ENCODE measurements around the gene MOB2.
A peak's percentile ranks its signal among the peaks of the same experiment; 100 is the strongest.
"Not testable (repeated sequence)": the region's sequence is repeated elsewhere in the genome, so short reads cannot be mapped to it uniquely, and the experiment has no call there.

Gene MOB2

DNA sequence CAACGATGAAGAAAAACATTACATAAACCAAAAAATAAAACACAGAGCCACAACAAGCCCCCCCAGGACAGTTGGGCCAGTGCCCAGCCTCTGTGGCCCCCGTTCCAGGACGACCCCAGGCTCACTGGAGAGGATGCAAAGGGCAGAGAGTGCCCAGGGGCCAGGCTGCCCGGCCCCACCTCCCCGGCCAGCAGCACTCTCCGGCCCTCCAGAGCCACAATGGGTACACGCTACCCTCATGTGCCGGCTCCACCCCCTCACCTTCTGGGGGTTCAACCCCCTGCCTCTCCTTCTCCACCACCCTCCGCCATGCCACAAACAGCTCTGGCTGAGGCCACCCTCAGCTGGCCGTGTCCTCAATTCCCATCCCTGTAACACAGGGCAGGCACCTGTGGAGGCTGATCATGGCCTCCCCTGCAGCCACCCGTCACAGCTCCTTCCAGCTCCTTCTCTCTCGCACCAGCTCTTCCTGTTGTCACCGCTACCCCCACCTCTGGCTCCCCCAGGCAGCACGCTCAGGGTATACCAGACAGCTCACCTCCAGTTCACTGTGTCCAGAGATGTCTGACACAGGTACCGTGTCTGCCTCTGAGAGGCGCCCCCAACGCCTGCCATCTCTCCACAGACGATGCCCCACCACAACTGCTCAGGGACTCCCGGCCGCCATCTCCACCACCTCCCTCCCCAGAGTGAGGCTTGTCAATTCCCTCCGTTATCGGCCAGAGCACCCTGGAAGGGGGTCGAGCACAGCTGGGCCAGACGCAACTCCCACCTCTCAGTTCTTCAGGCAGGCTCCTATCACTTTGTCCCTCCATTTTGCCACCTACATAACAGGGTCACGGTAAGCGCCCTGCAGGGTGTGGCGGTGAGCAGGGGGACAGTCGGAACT lies 30.8 kb upstream of the MOB2 start:
- no peak for DNase-seq

DNA sequence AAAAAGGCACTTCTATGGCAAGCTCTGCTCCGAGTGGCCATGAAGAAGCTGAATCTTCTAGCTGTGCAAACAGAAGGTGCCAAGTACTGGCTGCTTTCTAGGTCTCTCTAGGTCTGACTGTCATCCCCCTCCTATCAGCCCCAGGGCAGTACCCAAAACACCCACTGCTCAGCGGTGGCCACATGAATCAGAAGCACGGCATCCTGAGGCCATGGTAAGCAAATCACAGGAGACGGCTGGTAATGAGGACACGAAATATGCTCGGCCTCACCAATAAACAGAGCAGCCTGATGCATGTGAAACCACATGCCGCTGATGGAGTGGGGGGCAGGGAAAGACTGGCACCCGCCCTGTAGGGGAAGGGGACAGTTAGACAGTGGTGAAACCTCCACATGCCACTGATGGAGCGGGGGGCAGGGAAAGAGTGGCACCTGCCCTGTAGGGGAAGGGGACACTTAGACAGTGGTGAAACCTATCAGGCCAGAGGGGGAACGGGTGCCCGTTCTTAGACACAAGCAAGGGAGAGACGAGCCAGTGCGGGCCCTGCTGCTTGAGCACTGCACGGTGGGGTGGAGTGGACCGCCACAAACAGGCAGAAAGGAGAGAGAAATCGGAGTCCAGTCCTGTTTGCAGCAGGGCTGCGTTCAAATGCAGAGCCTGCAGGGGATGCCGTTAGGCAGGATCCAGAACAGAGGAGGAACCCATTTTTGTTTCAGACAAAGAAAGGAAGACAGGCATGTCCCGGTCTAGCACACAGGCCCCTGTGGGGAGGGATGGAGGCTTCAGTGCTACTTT lies 29.9 kb upstream of the MOB2 start:
- DNase-seq: no peak

DNA sequence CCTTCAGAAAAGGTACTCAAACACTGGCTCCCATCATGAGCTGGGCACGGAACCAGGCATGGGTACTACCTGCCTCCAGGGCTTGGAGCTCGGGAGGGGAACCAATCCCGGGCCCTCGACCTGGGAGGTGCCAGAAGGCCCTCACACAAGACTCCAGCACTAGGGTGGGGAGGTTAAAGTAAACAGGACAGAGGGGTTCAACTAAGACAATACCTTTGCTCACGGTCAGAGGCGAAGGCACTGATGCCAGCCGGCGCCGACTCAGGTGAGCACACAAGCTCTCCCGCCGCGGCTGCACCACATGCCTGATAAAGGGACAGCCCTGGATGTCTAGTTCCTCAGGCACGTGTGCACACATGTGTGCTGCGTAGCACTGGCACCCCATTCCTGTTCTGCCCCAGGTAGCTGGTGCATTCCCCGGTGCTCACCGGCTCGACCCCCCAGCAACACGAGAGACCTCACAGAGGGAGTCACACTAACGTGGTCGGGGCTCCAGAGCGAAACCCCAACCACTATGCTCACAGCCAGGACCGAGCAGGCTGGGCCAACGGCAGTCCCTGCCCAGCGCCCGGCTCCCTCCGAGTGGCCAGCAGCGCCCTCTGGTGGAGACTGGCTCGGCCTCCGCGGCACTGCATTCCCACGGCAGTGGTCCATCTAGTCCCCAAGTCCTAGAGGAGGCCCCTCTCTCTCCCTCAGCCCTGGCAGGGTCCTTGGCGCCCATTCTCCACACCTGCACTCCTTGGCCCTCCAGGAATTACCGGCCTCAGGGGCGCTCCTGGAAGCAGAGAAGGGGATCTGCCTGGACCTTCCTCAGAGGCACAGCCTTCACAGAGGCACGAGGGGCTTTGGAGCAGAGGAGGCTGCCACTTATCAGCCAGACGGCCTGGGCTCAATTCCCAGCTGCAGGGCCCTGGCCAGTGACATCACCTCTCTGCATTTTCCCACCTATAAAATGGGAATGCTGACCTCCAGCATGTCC lies 28.8 kb upstream of the MOB2 start:
- DNase-seq: peak; percentile 68

DNA sequence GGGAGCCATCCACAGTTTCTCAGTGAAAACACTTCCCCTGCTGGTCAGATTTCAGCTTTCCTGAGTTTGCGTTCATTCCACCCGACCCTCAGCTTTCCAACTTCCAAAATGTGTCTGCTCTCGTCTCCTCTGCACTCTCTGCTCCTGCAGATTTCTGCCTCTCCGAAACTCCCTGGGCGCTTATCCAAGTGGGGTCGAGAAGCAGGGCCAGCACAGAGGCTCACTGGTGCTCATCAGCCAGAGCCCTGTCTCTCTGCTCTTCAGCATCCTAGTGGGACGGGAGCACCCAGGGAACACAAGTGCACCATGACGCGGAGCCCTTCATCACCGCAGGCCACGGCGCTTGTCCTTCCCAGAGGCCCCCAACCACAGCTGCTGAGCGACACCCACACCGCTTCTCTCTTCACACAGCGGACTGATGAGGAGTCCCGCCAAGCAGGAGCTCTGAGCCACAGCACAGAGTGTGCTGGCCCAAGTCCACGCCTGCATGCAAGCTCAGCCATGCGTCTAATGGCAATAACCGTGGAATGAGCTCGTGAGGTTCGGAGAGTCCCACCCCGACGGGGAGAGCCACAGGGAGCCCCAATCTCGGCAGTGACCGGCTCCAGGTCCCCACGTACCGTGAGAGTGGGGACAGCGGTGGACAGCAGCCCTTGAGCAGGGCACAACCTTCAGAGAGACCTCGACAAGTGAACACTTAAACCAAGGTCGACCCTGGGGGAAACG lies 27.9 kb upstream of the MOB2 start:
- DNase-seq: no peak

DNA sequence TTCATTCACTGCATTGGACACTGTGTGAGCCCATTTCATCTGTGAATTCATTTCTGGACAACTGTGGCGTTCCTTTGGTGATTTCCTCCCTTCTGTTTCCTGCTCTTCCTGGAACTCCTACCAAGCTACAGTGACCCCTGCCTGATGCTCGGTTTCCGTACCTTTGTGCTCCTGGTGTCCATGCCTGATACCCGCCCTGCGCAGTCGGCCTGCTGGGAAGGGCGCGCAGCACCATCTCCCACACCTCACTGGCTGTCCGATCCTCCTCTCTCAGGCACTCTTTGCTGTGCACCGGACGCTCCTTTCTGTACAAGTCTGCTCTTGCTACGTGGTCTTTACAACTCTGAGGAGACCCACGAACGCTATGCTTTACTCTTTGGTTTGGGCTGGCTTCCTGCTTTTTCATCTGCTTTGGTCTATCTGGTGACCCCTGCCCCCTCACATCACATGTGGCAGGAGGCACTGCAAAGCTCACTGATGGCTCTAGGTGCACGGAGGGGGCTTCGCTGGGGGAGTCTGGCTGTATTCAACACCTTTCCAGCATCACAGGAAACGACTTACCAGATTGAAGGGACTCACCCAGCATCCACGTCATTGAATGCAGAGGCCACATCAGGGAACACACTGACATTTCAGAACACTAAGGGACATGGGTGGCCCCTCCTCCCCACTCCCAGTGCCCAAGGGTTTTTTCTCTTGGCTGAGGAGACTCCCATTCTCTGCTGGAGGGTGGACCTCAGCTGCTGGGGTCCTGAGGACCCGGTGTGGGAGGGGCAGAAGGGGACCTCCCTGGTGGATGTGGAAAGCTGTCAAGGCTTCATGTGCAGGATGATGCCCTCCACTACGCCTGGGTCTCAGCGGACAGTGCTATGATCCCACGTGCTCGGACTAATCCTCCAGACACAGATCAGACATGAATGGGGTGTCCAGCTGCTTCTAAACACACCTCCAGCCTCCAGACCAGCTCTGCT lies 27.0 kb upstream of the MOB2 start:
- DNase-seq: no peak

DNA sequence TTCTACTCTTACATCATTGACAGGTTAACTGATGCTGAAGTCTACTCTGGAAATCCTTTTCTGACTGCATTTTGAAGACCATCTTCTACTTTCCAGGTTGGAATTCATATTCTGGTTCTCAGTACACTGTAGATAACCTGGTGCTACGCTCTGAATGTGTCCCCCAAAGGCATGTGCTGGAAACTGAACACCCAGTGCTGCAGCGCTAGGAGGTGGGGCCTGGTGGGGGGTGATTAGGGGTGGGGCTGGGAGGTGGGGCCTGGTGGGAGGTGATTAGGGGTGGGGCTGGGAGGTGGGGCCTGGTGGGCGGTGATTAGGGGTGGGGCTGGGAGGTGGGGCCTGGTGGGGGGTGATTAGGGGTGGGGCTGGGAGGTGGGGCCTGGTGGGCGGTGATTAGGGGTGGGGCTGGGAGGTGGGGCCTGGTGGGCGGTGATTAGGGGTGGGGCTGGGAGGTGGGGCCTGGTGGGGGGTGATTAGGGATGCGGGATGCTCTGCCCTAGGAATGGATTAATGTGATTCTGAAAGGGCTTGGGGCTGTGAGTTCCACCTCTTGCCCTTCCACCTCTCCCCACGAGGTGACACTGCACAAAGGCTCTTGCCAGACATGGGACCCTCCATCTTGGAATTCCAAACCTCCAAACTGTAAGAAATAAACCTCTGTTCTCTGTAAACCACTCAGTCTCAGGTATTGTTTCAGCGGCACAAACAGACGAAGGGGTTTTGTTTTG lies 26.1 kb upstream of the MOB2 start:
- DNase-seq: not testable (repeated sequence)

DNA sequence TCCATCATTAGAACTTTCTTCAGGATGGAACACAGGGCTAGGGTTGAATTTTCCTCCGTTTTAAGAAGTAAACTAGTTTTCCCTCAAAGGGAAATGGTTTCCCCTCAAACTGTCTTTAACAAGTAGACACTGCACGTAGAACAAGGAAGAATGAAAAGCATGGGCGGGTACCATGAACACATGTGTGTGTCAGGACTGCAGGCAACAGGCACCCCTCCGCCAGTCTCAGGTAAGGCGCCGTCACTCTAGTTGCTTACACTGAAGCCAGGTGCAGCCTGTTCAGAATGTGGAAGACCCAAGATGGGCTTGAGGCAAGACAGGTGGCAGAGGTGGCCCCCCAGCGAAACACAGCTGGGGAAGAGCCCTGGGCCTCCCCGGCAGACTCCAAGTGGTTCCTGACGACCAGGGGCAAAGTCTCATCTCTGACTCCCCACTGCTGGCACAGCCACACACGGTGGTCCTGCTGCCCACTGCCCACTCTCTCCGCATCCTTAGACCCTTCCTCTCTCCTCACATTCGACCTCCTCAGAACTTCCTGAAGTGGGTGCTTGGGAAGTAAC lies 25.4 kb upstream of the MOB2 start:
- no peak for DNase-seq

DNA sequence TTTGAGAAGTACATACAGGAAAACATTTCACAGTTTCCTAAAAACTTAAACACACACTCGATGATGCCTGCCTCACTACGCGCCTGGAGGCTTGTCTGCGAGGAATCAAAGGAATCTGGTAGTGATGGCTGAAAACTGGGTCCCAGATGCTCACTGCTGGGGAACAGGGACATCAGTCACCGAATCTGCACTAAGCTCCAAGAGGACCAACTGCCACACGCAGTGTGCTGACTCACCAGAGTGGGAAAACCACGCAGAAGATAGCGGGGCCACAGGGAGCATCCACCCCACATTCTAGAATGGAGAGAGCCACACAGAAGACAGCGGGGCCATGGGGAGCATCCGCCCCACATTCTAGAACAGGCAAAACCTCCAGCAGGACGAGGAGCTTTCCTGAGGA lies 24.3 kb upstream of the MOB2 start:
- DNase-seq: no peak

DNA sequence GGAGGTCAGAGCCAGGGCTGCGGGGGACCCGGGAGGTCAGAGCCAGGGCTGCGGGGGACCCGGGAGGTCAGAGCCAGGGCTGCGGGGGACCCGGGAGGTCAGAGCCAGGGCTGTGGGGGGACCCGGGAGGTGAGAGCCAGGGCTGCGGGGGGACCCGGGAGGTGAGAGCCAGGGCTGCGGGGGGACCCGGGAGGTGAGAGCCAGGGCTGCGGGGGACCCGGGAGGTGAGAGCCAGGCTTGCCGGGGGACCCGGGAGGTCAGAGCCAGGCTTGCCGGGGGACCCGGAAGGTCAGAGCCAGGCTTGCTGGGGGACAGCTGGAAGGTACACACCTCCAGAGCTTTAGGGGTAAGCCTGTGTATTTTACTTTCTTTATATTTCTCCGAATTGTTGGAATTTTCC lies 23.8 kb upstream of the MOB2 start:
- not testable (repeated sequence) for DNase-seq

DNA sequence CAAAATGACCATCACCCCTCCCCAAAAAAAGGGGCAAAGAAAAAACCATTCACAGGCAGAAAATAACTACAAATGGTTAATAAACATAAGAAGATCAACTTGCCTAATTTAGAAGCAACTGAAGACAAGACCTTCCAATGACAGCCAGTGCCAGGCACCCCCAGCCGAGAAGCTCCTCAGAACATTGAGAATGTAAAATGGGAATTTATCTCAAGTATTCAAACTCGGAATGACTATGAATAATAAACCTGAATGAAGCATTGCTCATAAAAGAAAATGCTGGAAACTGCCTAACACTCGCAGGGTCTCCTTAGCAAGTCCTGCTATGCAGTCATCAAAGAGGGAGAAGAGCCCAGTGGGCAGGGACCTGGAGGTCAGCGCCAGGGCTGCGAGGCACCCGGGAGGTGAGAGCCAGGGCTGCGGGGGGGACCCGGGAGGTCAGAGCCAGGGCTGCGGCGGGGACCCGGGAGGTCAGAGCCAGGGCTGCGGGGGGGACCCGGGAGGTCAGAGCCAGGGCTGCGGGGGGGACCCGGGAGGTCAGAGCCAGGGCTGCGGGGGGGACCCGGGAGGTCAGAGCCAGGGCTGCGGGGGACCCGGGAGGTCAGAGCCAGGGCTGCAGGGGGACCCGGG lies 23.2 kb upstream of the MOB2 start:
- DNase-seq: no peak

DNA sequence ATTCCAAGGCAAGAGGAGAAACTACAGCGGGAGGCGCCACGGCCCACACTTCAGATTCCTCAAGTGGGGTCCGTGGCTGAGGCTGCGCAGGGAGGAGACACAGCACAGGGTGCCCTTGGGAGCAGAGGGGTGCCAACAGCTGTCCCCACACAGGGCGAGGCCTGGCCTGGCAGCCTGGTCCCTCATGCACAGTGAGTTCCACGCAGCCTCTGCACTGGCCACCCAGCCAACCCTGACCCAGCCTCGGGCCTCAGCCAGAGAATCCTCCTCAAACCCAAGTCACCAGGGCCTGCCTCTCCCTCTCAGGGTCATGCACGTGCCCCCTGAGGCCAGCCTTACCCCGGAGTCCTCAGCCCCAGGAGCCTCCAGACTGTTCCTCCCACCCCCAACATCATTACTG lies 22.4 kb upstream of the MOB2 start:
- no peak for DNase-seq

DNA sequence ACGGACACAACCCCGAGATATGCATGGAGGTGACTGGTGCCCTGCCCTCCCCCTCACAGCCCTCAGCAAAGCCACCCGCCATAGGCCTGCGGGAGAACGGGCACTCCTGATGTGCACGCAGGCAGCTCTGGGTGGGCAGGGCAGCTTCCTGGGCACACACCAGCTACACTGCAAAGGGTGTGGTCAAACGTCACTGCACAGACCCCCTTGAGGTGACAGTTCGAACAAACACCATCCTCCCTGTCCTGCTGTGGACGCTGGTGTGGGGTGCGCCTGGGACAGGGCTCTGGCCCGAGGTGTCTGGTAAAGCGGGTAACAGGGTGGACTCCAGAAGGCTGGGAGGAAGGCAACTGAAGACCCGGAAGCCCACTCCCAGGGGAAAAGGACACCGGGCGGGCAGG lies 21.9 kb upstream of the MOB2 start:
- DNase-seq: no peak

DNA sequence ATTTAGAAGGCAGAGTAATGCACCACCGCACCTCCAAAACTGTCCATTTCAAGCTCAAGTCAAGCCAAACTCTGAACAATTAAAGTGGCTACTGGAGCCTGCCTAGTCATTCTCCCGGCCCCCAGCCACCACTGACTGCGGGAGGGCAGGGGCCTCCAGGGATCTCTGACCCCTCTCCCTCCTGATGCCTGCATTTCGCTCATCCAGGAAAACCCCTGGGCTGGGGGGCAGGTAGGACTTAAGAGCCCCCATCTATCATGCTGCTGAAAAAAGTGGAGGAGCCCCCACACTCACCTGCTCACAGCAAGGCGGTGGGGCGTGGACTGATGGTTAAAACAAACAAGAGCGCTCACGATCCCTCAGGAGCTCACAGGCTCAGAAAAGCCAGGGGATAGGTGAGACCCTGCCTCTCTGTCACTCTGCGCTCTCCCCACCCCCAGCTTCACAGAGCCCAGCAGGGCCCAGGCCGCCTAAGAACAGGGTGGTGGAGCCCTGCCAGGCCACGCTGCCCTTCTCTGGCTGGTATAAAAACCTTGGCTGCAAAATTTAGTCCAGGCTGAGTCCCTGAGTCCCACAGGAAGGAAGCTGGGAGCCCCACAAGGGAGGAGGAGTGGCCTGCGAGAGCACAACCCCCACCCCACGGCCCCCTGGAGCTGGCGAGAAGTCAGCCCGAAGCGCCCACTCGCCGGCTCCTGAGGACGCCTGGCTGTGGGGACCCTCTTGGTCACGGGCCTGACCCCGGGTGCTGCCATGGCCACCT lies 21.0 kb upstream of the MOB2 start:
- no peak for DNase-seq

DNA sequence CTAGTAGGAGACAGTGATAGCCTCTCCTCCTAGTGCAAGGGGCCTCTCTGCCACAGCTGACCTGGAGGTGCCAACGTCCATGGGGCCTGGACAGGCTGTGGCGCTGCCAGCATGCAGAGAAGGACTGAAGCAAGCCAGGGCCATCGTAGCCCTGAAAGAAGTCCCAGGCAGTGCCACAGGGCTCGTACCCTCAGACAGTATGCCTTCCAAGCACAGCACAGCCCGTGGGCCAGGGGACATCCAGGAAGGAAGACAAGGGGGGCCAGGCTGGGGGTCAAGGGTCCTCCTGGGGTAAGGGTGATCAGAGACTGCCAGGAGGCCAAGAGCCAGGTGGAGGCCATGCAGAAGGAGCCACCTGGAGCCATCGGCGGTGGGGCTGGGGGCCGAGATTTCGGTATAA lies 20.4 kb upstream of the MOB2 start:
- no peak for DNase-seq

DNA sequence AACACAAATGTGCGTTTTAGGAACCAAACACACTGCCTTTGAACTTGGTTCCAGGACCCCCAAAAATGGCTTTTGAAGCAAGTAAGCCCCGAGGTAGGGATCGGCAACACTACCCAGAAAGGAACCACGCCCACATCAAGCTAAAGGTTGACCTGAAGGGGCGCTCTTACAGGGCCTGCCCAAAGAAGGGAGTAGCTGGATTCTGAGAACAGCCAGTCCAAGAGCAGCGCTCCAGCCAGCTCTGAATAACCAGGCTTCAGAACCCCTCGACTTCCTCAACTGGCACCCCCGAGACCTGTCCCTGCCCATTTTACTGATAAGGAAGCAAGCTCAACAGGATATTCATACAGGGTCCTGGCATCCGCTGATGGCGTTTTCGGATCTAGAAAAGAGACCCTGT lies 18.9 kb upstream of the MOB2 start:
- DNase-seq: no peak

DNA sequence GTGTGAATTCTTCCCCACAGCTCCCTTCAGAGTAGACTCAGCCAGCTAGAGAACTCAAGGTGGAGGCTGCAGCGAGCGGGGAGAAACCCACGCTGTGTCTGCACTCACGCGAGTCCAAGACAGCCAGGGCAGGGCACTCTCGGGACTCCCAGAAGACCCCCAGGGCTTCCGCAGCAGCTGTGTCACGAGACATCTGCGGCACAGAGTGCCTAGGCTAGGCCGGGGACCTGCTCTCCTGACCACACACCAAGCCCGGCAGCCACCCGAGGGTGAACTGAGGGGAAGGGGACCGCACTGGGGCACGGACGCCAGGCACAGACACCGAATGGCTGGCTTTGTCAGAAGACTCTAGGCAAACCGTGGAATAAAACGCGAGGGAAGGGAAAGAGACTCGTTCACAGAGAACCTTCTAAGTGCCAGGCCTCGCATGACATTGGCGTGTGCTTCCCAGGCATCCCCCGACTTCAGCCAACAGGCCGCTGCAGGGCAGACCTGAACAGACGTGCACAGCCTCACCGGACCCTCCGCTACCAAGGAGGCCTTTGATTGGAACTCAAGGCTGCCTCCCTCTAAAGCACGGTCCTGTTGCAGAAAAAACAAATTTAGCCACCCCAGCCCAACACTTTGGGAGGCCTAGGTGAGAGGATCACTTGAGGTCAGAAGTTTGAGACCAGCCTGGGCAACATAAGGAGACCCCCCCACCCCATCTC lies 18.2 kb upstream of the MOB2 start:
- DNase-seq: no peak

DNA sequence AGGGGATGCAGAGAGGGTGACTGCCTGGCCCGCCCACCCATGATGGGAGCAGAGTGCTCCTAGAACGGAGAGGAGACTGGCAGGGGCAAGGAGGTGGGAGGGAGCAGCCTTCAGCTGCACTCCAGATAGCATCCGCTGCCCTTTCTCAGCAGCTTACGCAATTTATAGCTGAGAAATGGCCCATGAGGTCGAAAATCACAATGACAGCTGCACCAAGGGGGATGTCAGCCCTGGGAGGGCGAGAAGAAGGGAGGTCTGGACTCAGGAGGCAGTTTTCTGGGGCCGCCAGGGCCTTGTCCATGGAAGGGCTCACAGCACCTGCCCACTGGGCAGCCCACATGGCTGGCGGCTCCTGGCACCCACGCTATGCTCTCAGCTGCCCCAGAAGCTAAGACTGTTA lies 17.6 kb upstream of the MOB2 start:
- DNase-seq: no peak

DNA sequence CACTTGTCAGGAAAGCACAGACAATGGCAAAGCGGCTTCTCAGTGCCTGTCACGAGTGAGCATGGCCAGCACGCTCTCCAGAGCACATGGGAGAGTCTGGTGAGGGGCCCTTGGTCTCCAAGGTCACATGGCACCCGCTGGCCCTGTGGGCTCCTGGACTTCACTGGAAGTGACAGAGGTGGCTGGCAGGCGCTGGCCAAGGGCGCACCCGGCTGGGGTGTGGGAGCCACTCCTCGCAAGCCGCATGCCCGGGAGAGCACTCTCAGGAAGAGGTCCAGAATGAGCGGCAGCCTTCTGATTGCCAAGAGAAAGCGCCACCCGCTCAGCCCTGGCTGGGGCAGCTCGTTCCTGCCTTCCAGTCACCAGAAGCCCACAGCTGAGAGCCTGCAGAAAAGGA lies 17.1 kb upstream of the MOB2 start:
- no peak for DNase-seq
